ENCODE data around the gene ZNF740. TPM values are rescaled to one million over a fixed set of nuclear protein-coding genes. Genes with fewer than 3 reads are reported as not detected.

Gene ZNF740
- total RNA-seq (2022; extraction: Qiagen RNA extraction; ENCODE audit: low read depth) = 12.9 to 17.1 TPM (median 15.4 TPM) in 5 replicates

GRCh38 chr12:53180220-53180930 lies at the start of gene ZNF740, which contains the start of gene CSAD:
Gene ZNF740, plus strand, starts transcription at chr12:53180722. Its CDS starts 1,262 bp downstream, at chr12:53181984.
Gene CSAD, minus strand, starts transcription at chr12:53180925. Its CDS starts 7,455 bp downstream, at chr12:53173470.

GRCh38 chr12:53207042-53207441 lies 26.5 kb downstream of the ZNF740 start, which contains the start of gene ITGB7:
Gene ITGB7, minus strand, starts transcription at chr12:53207251. Its CDS starts 6,808 bp downstream, at chr12:53200443.

GRCh38 chr12:53231921-53232645 lies 51.6 kb downstream of the ZNF740 start, which contains the start of gene RARG:
Gene RARG, minus strand, starts transcription at chr12:53232209. Its CDS starts 4,664 bp downstream, at chr12:53227545.

Other genes starting within 250 kb of the ZNF740 start
- gene KRT18, start 231.6 kb upstream of the ZNF740 start, total RNA-seq (2022; extraction: Qiagen RNA extraction; ENCODE audit: low read depth) = 2,631 to 3,100 TPM (median 2,917 TPM) in 5 replicates
- gene EIF4B, start 174.3 kb upstream of the ZNF740 start, total RNA-seq (2022; extraction: Qiagen RNA extraction; ENCODE audit: low read depth) = 216 to 371 TPM (median 266 TPM) in 5 replicates
- 31.3 to 48.7 TPM (median 41.7 TPM) in 5 replicates for gene TNS2, start 130.7 kb upstream of the ZNF740 start, total RNA-seq (2022; extraction: Qiagen RNA extraction; ENCODE audit: low read depth)
- 33.3 to 38.4 TPM (median 35.7 TPM) in 5 replicates for gene SPRYD3, start 101.3 kb upstream of the ZNF740 start, total RNA-seq (2022; extraction: Qiagen RNA extraction; ENCODE audit: low read depth)
- gene IGFBP6, start 83.1 kb upstream of the ZNF740 start, total RNA-seq (2022; extraction: Qiagen RNA extraction; ENCODE audit: low read depth) = 155 to 267 TPM (median 231 TPM) in 5 replicates
- gene SOAT2, start 77.2 kb upstream of the ZNF740 start, total RNA-seq (2022; extraction: Qiagen RNA extraction; ENCODE audit: low read depth) = 0.06 to 0.44 TPM (median 0.40 TPM) in 5 replicates
- 5.2 to 8.0 TPM (median 7.6 TPM) in 5 replicates for gene CSAD, start 203 bp downstream of the ZNF740 start, total RNA-seq (2022; extraction: Qiagen RNA extraction; ENCODE audit: low read depth)
- 0.29 to 0.63 TPM (median 0.42 TPM) in 5 replicates for gene ITGB7, start 26.5 kb downstream of the ZNF740 start, total RNA-seq (2022; extraction: Qiagen RNA extraction; ENCODE audit: low read depth)
- gene RARG, start 51.5 kb downstream of the ZNF740 start, total RNA-seq (2022; extraction: Qiagen RNA extraction; ENCODE audit: low read depth) = 20.4 to 27.6 TPM (median 24.0 TPM) in 5 replicates
- 14.8 to 21.4 TPM (median 18.5 TPM) in 5 replicates for gene ESPL1, start 87.6 kb downstream of the ZNF740 start, total RNA-seq (2022; extraction: Qiagen RNA extraction; ENCODE audit: low read depth)
- gene PFDN5, start 114.8 kb downstream of the ZNF740 start, total RNA-seq (2022; extraction: Qiagen RNA extraction; ENCODE audit: low read depth) = 489 to 606 TPM (median 503 TPM) in 5 replicates
- gene MYG1, start 119.0 kb downstream of the ZNF740 start, total RNA-seq (2022; extraction: Qiagen RNA extraction; ENCODE audit: low read depth) = 73.5 to 107 TPM (median 90.2 TPM) in 5 replicates
- gene AAAS, start 140.9 kb downstream of the ZNF740 start, total RNA-seq (2022; extraction: Qiagen RNA extraction; ENCODE audit: low read depth) = 74.5 to 81.6 TPM (median 77.1 TPM) in 5 replicates
- gene SP7, start 155.6 kb downstream of the ZNF740 start, total RNA-seq (2022; extraction: Qiagen RNA extraction; ENCODE audit: low read depth) = 0.08 to 0.10 TPM (median 0.10 TPM) in 3 of 5 replicates, not detected in the others
- gene SP1, start 199.5 kb downstream of the ZNF740 start, total RNA-seq (2022; extraction: Qiagen RNA extraction; ENCODE audit: low read depth) = 17.8 to 24.0 TPM (median 21.8 TPM) in 5 replicates
- 0.75 to 1.9 TPM (median 1.1 TPM) in 5 replicates for gene AMHR2, start 243.1 kb downstream of the ZNF740 start, total RNA-seq (2022; extraction: Qiagen RNA extraction; ENCODE audit: low read depth)